HG03060 (cell line): ENCODE measurements around the gene LAMA2.

Source experiments
- ATAC-seq: cut with Tn5 transposase; IDR thresholded peaks from one replicate; pipeline ENCODE4 v1.9.1; 2021; ENCODE audit warnings: low read depth, moderate number of reproducible peaks; ENCODE audit not compliant: unreplicated experiment

LAMA2 gene

DNA sequence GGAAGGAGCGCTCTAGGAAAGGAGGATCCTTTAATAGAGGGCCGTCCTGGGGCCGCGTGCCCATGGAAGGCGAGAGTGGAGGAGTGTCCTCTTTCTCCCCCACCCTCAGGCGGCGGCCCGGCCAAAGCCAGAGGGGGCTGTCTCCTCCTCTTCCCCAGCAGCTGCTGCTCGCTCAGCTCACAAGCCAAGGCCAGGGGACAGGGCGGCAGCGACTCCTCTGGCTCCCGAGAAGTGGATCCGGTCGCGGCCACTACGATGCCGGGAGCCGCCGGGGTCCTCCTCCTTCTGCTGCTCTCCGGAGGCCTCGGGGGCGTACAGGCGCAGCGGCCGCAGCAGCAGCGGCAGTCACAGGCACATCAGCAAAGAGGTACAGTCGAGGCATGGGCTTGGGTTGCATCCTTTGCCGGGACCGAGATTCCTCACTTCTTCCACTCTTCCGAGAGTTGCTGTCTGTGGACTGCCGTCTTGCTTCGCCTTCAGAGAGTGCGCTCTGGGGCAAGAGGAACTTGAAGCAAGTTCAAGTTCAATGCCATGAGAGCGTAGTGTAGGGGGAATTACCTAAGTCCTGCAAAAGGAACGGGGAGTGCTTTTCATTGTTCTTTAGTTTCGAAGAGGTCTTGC lies at the start of gene LAMA2:
Gene LAMA2 (plus strand): TSS at position 148 of the 621 bp plus-strand sequence. CDS start 108 bp downstream, at position 256.
- no peak for ATAC-seq

DNA sequence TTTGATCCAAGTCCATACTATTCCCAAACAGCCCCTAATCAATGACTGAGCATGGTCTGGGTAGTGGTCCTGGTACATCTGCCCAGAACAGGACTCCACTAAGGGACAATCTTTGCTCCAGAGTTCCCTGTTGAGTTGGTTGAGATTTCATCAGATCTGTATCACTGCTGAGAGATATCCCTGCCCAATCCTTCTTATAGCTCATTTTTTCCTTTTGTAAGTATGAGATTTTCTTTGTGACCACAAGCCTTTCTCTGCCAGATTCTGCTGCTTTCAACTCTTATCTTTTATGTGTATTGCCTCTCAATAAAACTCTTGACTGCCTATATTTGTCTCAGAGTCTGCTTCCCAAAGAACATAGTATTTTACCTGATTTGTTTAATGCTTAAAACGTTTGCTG lies 46.2 kb upstream of the LAMA2 start:
- ATAC-seq: no peak

DNA sequence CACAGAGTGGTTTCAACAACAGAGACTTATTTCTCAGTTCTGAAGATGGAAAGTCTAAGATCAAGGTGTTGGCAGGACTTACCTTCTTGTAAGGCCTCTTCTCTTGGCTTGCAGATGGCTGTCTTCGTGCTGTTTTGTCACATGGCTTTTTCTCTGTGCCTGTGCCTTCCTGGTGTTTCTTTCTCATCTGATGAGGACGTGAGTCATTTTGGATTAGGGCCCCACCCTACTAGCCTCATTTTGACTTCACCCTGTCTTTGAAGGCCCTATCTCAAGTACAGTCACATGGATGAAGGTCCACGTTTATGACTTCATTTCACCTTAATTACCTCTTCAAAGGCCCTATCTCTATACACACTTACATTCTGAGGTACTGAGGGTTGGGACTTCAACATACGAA lies 41.4 kb upstream of the LAMA2 start:
- no peak for ATAC-seq

DNA sequence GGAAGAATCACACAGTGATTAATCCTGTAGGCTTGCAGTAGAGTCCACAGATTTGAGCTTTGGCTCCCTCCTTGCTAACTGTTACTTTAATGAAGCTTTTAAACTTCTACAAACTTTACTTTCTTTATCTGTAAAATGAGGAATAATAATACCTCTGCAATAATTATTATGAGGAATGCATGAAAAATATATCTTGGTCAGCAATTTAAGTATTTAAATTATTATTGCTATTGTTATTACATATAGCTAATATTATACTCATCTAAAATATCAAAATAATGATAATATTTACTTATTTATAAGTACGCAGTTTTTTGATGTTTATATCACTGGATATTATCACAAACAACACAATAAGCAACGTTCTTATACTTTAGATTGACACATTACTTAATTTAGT lies 38.3 kb upstream of the LAMA2 start:
- no peak for ATAC-seq

GRCh38 chr6:128847431-128848210 lies 35.3 kb upstream of the LAMA2 start:
- ATAC-seq: no peak

DNA sequence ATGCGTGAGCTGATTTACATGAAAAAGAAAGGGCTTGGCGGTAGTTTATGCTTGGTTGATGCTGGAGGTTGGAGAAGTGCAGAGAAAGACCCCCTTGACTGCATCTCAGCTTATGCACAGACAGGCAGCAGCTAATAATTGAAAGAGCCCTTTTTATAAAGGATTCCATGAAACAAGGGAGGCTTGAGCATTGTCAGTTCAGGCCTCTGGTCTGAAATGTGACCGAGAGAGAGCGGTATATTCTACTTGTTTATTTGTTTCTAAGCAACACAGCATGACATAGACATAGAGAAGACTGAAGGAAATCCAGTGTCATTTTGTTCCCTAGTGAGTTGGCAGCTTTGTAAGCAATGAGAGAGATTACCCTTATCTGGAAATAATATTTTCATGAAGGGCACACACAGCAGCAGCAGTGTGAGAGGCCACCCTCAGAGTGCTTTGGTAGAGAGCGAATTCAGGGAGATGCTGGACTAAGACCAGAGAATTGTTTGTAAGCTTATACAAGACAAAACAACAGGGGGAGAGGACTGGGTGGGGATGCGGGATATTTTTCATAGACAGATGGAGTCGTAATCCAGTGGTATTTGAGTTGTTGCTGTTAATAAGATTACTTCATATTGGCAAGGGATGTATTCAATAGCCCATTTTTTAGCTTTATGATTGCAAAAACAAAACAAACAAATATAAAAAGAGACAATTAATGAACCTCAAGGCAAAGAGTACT lies 34.6 kb upstream of the LAMA2 start:
- ATAC-seq: no peak

- no peak for ATAC-seq
These were observed 27.3 kb upstream of the LAMA2 start for GRCh38 chr6:128855581-128856085.

GRCh38 chr6:128857806-128858205 lies 25.1 kb upstream of the LAMA2 start:
- no peak for ATAC-seq

- no peak for ATAC-seq
These were observed 22.2 kb upstream of the LAMA2 start for GRCh38 chr6:128860782-128861181.

- ATAC-seq: no peak
These were observed 19.0 kb upstream of the LAMA2 start for GRCh38 chr6:128863983-128864382.

GRCh38 chr6:128870746-128871145 lies 12.2 kb upstream of the LAMA2 start:
- ATAC-seq: no peak

- no peak for ATAC-seq
These were observed 8.1 kb upstream of the LAMA2 start for GRCh38 chr6:128874863-128875262.

DNA sequence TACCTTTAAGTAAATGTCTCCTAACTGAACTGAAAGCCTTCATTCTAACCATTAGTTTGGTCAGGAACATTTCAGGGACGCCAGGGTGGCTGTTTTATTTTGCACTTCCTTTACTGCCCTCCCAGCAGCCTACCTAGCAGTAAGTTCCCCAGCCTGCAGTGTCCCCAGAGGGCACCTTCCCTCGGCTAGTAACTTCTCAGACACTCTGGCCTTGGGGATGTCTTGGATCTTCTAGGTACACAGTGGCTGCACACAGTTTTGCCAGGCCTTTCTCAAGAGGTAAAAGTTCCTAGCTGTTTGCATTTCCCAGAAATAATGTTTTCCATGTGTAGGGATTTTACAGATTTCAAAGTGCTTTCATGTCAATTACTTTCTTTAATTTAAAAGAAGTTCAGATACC lies 378 bp upstream of the LAMA2 start:
- ATAC-seq: no peak

GRCh38 chr6:128883906-128884305 lies 968 bp downstream of the LAMA2 start:
- no peak for ATAC-seq

DNA sequence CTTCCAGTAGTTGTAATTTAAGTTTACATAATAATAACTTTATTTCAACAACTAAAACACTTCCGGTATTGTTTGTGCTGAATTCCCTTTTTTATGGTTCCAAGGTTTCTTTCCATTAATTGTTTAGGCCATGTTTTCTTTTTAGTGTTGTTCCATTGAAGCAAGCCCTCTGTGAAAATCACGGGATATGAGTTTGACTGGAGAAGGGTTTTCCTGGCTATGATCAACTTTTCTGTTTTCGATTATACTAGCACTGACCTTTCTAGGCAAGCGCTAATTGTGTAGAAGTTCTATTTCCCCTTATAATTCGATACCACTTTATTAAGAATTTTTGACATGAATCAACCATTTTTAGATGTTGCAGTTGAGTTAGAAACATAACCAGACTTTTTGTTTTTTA lies 2.4 kb downstream of the LAMA2 start:
- ATAC-seq: no peak

DNA sequence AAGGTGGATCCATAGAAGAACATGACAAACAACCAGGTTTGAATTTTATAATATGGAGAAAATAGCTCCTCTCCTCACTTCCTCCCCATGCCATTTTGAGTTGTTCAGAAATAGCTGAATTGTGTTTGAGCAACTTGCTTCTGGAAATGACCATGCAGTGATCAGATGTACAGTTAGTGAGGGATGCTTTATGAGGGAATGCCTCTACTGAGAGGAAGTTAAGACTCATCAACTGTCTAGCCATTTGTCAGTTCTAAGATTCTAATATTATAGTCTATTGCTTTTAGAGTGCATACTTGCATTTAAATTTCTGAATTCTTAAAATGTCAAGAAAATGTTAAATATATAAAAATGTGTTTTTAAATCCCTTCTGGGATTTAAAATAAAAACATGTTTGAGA lies 3.8 kb downstream of the LAMA2 start:
- ATAC-seq: no peak

DNA sequence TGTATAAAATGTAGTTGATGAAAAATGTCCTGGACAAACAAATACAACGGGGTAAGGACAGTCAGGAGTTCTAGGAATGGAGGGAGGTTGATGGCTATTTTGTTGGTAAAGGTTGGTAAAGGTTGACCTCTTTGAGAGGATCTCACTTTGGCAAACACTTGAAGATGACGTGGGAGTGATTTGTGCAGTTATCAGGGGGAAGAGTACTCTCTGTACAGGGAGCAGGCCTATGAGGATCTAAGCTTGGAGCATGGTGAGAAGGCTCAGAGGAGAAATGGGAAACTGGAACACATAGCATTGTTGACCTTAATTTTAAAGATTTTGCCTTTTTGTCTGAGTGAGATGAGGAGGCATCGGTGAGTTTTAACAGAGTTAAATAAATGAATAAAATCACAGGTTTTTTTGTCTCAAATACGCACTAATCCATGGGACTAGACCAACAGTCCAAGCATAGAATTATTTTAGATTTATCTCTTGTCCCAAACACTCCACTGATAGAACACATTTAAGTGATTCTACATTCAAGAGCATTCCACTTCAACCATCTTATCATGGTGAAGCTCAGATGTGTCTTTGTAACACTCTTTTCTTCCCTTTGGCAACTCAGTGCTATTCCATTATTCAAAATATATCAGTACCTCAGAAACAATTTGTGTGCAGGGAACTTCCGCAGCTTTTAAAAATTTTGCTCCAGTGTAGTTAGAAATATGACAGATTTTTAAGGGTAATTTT lies 5.7 kb downstream of the LAMA2 start:
- no peak for ATAC-seq

- ATAC-seq: no peak
These were observed 6.9 kb downstream of the LAMA2 start for GRCh38 chr6:128889870-128890269.

GRCh38 chr6:128892079-128892478 lies 9.1 kb downstream of the LAMA2 start:
- ATAC-seq: no peak

GRCh38 chr6:128899341-128900050 lies 16.6 kb downstream of the LAMA2 start:
- ATAC-seq: no peak
